GM23248 (cell line): ENCODE data around the gene TSEN34. TPM values are rescaled to one million over a fixed set of nuclear protein-coding genes. Genes with fewer than 3 reads are reported as not detected.
"Not testable (repeated sequence)": the region's sequence is repeated elsewhere in the genome, so short reads cannot be mapped to it uniquely, and the experiment has no call there.

Experiments used
- DNase-seq: peaks from one replicate; pipeline ENCODE4 v3.0.0-alpha.2; 2015
- H2AFZ ChIP-seq: fragments of 200-600 bp; sonication (generic); 2 replicates; pipeline ENCODE4 v1.6.1; 2016; ENCODE audit warnings: antibody characterized with exemption
- H3F3A ChIP-seq: fragments of 200-600 bp; sonication (generic); 2 replicates; pipeline ENCODE4 v1.6.1; 2016; ENCODE audit warnings: mild to moderate bottlenecking, antibody characterized with exemption, mixed run types; ENCODE audit not compliant: insufficient read depth
- H3K27ac ChIP-seq: fragments of 200-600 bp; sonication (generic); 2 replicates; pipeline ENCODE4 v1.5.1; 2016; ENCODE audit warnings: mild to moderate bottlenecking
- H3K27me3 ChIP-seq: fragments of 200-600 bp; sonication (generic); replicated peaks from 2 replicates; pipeline ENCODE4 v1.6.1; 2016; ENCODE audit warnings: mild to moderate bottlenecking; ENCODE audit not compliant: insufficient read depth
- H3K36me3 ChIP-seq: fragments of 200-600 bp; sonication (generic); 2 replicates; pipeline ENCODE4 v1.6.1; 2016; ENCODE audit warnings: low read depth, mild to moderate bottlenecking
- H3K4me1 ChIP-seq: fragments of 200-600 bp; sonication (generic); 2 replicates; pipeline ENCODE4 v1.6.1; 2016; ENCODE audit warnings: mild to moderate bottlenecking; ENCODE audit not compliant: insufficient read depth
- H3K4me2 ChIP-seq: fragments of 200-600 bp; sonication (generic); one replicate; pipeline ENCODE4 v1.6.1; 2016; ENCODE audit warnings: mild to moderate bottlenecking; ENCODE audit not compliant: unreplicated experiment
- H3K4me3 ChIP-seq: fragments of 200-600 bp; sonication (generic); 2 replicates; pipeline ENCODE4 v1.5.1; 2016; ENCODE audit warnings: mild to moderate bottlenecking
- H3K79me2 ChIP-seq: fragments of 200-600 bp; sonication (generic); 2 replicates; pipeline ENCODE4 v1.6.1; 2016; ENCODE audit warnings: mild to moderate bottlenecking; ENCODE audit not compliant: insufficient read depth
- H3K9ac ChIP-seq: fragments of 200-600 bp; sonication (generic); 2 replicates; pipeline ENCODE4 v1.6.1; 2016; ENCODE audit warnings: mild to moderate bottlenecking
- H3K9me2 ChIP-seq: fragments of 200-600 bp; sonication (generic); 2 replicates; pipeline ENCODE4 v1.6.1; 2016; ENCODE audit warnings: mixed run types, mild to moderate bottlenecking, moderate library complexity; ENCODE audit not compliant: insufficient read depth
- H3K9me3 ChIP-seq: fragments of 200-600 bp; sonication (generic); one replicate; pipeline ENCODE4 v1.6.1; 2017; ENCODE audit warnings: low read depth
- H4K20me1 ChIP-seq: fragments of 200-600 bp; sonication (generic); 2 replicates; pipeline ENCODE4 v1.6.0; 2016; ENCODE audit not compliant: insufficient read depth
- EZH2 ChIP-seq: fragments of 200-600 bp; sonication (generic); IDR thresholded peaks from 2 replicates; pipeline ENCODE4 v1.6.1; 2018; ENCODE audit warnings: antibody characterized with exemption, mild to moderate bottlenecking; ENCODE audit not compliant: insufficient read depth, poor library complexity, severe bottlenecking
- EZH2phosphoT487 ChIP-seq: fragments of 200-600 bp; sonication (generic); IDR thresholded peaks from 2 replicates; pipeline ENCODE4 v1.6.1; 2018; ENCODE audit warnings: antibody characterized with exemption, moderate library complexity, mild to moderate bottlenecking, low read depth; ENCODE audit not compliant: insufficient read depth
- WGBS, 2 experiments: methylation state at CpG; one replicate each; pipeline ENCODE4 v1.1.6; 2015 to 2017; ENCODE audit warnings: low lambda C conversion rate in 2 of 2, low coverage in 1 of 2; ENCODE audit errors: missing lambda C conversion rate in 2 of 2; 5-methylcytosine and 5-hydroxymethylcytosine counted together
- in situ Hi-C: fragments of 300-500 bp; cut with MboI; formaldehyde crosslinking; loops from 2 replicates; pipeline ENCODE4 v1.15.0; 2020
- polyA plus RNA-seq: library from polyadenylated mRNA; unstranded; fragments of >200 nt; fragmentation: Nextera tagmentation; extraction: Ambion mirVana; gene quantifications from 2 replicates; pipeline ENCODE4 v1.2.1, GENCODE V29; 2016
- total RNA-seq: library from RNA; depleted of rRNA; stranded (reverse); fragments of >200 nt; shearing (Covaris generic); gene quantifications from 2 replicates; pipeline ENCODE4 v1.2.3, GENCODE V29; 2014

The TSEN34 gene
- total and polyA plus RNA-seq, 2 experiments from 2014 or later: 90.0 to 105 TPM

DNA sequence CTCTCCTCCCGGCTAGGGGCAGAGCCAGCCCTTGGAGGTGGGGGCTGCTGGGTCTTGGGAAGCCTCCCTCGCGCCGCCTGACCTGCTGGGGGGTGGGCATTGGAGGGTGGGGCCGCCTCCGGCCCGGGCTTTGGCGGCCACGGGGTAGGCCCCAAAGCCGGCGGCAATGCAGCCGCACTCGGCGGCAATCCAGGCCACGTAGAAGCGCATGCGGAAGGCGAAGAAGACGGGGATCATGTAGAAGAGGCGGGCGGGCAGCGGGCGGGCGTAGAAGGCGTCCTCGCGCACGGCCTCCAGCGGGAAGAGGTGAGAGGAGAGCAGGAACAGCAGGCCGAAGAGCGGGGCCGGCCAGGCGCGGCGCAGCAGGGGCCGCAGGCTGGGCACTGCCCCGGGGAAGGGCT, 10.4 kb upstream of the TSEN34 start:
- in situ Hi-C loops: no loop called here
- H2AFZ ChIP-seq: no peak overlapping the region
- no peak overlapping the region for H3K27ac ChIP-seq

DNA sequence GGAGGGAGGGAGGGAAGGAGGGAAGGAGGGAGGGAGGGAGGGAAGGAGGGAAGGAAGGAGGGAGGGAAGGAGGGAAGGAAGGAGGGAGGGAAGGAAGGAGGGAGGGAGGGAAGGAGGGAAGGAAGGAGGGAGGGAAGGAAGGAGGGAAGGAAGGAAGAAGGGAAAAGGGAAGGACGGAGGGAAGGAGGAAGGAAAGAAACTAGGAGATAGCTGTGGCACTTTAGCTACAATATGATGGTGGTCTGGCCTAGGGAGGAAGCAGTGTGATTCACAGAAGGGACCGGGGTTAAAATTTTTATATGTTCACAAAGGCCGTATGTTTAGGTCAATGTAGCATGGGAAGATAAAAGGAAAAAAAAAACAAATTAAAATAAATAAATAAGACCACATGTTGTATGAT, 9.2 kb upstream of the TSEN34 start:
- H3K4me2 ChIP-seq, H3K4me1 ChIP-seq, H4K20me1 ChIP-seq, DNase-seq, H2AFZ ChIP-seq, H3K9me3 ChIP-seq, H3K27me3 ChIP-seq, H3K27ac ChIP-seq, H3K9ac ChIP-seq, H3K9me2 ChIP-seq, in situ Hi-C loops, H3K4me3 ChIP-seq, H3F3A ChIP-seq: not testable (repeated sequence)
- Histone ChIP-seq H3K36me3 (peaks cover 16% of the 10 kb centered on the region; the same call in 1 of the 2 replicates), H3K79me2 (peaks cover 19% of the 10 kb centered on the region)
- 94 to 96% methylated on average over 3 of the region's 3 CpGs for WGBS, 2 experiments

More for the DNA sequence above, 10.4 kb upstream of the TSEN34 start:
- H4K20me1 ChIP-seq: no peaks in the 10 kb centered on the region
- H3K4me3 ChIP-seq: no peak overlapping the region
- H3K36me3 ChIP-seq: peaks cover 16% of the 10 kb centered on the region; the same call in 1 of the 2 replicates
- H3K79me2 ChIP-seq: 0 out of 2 replicates have a peak, but pooled peaks cover 8% of the 10 kb centered on the region
- TF ChIP-seq EZH2 (no peak), EZH2phosphoT487 (no peak)
- no peak for DNase-seq
- no peaks in the 10 kb centered on the region for H3K9me2 ChIP-seq
- H3K9me3 ChIP-seq: no peaks in the 10 kb centered on the region
- no peak overlapping the region for H3K9ac ChIP-seq
- 93 to 95% methylated on average over 25 to 37 of the region's 37 CpGs for WGBS, 2 experiments
- H3K27me3 ChIP-seq: no peaks in the 10 kb centered on the region
- H3K4me1 ChIP-seq: no peaks in the 10 kb centered on the region
- no peaks in the 10 kb centered on the region; the same call in 1 of the 2 replicates for H3F3A ChIP-seq
- no peak overlapping the region for H3K4me2 ChIP-seq

DNA sequence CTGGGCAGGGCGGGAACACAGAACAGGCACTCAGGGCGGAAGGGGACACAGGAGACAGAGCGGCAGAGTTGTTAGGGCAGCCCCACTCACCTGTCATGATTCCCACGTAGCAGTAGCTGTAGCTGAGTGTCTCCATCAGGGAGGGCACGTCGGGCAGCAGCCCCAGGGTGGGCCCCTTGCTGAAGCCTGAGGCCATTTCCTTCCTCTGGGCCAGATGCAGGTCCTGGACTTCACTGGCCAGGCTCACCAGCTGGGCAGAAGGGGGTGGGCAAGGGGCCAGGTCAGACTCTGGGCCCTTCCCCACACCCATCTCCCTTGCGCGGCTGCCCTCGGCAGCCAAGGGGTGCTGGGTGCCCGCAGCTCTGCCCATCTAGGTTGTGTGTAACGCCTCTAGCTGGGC, 7.7 kb upstream of the TSEN34 start:
- H3K27me3 ChIP-seq: no peaks in the 10 kb centered on the region
- H3K9me3 ChIP-seq: no peaks in the 10 kb centered on the region
- no peak for DNase-seq
- H2AFZ ChIP-seq: no peak overlapping the region
- 89 to 93% methylated on average over 9 to 10 of the region's 11 CpGs for WGBS, 2 experiments
- no peak overlapping the region for H3K4me2 ChIP-seq
- no peaks in the 10 kb centered on the region; the same call in 1 of the 2 replicates for H3F3A ChIP-seq
- no peak overlapping the region for H3K9ac ChIP-seq
- in situ Hi-C loops: no loop called here
- peaks cover 10% of the 10 kb centered on the region; the same call in 1 of the 2 replicates for H3K36me3 ChIP-seq
- H3K4me1 ChIP-seq: 0 out of 2 replicates have a peak, but pooled peaks cover 3% of the 10 kb centered on the region
- no peak overlapping the region for H3K4me3 ChIP-seq
- no peak overlapping the region for H3K27ac ChIP-seq
- no peaks in the 10 kb centered on the region for H3K9me2 ChIP-seq
- TF ChIP-seq EZH2 (no peak), EZH2phosphoT487 (no peak)
- peaks cover 34% of the 10 kb centered on the region for H3K79me2 ChIP-seq
- no peaks in the 10 kb centered on the region for H4K20me1 ChIP-seq

DNA sequence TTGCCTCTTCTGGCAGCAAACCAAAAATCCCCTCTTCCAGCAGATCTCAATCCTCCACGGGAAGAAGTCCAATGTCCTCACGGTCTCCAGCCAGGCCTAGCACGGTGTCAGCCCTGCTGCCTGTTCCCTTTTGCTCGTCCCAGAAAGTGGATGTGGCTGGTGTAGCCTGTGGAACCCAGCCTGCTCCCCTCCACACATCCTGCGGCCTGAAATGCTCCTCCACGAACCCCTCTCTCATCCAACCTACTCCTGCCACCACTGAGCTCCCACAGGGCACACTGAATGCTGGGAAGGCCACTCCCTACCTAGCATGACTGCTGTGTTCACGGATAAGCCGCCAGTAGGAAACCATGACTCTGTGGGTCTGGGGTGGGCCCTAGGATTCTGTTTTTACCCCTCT, 4.8 kb upstream of the TSEN34 start:
- TF ChIP-seq EZH2phosphoT487 (no peak), EZH2 (no peak)
- no peak overlapping the region for H2AFZ ChIP-seq
- no peak overlapping the region for H3K4me2 ChIP-seq
- no peaks in the 10 kb centered on the region for H3K27me3 ChIP-seq
- H3K9me2 ChIP-seq: no peaks in the 10 kb centered on the region
- 0 out of 2 replicates have a peak, but pooled peaks cover 7% of the 10 kb centered on the region for H3K36me3 ChIP-seq
- in situ Hi-C loops: no loop called here
- no peak for DNase-seq
- H4K20me1 ChIP-seq: no peaks in the 10 kb centered on the region
- H3K4me1 ChIP-seq: 0 out of 2 replicates have a peak, but pooled peaks cover 3% of the 10 kb centered on the region
- H3K79me2 ChIP-seq: peaks cover 41% of the 10 kb centered on the region
- no peaks in the 10 kb centered on the region; the same call in 1 of the 2 replicates for H3F3A ChIP-seq
- WGBS, 2 experiments: 91 to 94% methylated on average over 8 of the region's 8 CpGs
- H3K9me3 ChIP-seq: no peaks in the 10 kb centered on the region
- no peak overlapping the region for H3K9ac ChIP-seq
- H3K4me3 ChIP-seq: no peak overlapping the region
- H3K27ac ChIP-seq: no peak overlapping the region
